ENCODE data around the gene ANKRD11.

GRCh38 chr16:89413811-89414585 lies 76.4 kb downstream of the ANKRD11 start:
- TF ChIP-seq CTCF (optimal IDR thresholded peaks at IDR 0.05 in 1 of 3, IDR thresholded peaks at IDR 0.05 in 1 of 3, conservative IDR thresholded peaks at IDR 0.05 in 1 of 3; ENCODE audit: extremely low read depth in 1 of 3, insufficient read depth in 2 of 3, low read length in 3 of 3) (no peak), EZH2 (IDR thresholded peaks at IDR 0.05; ENCODE audit: low read length) (no peak)
